HG02943 (cell line): ENCODE measurements around the gene GALNT17.

Experiments
- ATAC-seq: cut with Tn5 transposase; IDR thresholded peaks from one replicate; pipeline ENCODE4 v1.9.1; 2021; ENCODE audit warnings: mild to moderate bottlenecking, low read depth, moderate library complexity; ENCODE audit not compliant: unreplicated experiment

The GALNT17 gene

DNA sequence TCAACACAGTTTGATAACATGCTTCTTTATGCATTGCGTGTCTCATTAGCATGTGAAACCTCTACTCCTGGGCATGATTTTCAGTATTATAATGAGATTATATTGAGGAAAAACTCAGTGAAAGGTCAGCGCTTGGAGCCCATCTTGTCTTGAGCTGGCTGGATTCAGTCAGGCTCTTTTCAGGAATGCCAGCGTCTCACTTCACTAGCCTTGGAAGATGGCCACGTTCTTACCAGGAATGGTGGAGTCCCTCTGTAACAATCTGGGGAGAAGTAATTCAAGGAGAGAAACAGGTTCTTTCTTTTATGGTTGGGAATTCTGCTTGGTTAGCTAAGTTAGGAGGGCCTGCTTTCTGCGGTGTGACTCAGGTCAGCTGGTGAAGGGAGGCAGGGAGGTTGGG is 241.0 kb downstream of the GALNT17 start:
- ATAC-seq: no peak

DNA sequence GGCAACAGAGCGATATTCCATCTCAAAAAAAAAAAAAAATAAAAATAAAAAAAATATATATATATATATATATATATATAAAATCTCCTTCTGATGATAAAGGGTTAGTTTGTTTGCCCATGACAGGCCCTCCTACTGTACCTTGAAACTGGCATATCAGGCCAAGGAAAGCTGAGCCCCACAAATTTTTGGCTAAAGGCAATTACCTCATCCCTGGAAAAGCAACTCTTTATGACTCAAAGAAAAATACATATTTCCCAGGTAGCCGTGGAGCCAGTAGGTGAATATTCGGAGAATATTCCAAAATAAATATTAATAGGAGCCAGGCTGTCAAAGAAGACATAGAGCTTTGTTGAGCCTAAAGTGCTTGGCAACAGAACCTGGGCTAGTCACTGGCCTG is 245.1 kb downstream of the GALNT17 start:
- ATAC-seq: no peak

DNA sequence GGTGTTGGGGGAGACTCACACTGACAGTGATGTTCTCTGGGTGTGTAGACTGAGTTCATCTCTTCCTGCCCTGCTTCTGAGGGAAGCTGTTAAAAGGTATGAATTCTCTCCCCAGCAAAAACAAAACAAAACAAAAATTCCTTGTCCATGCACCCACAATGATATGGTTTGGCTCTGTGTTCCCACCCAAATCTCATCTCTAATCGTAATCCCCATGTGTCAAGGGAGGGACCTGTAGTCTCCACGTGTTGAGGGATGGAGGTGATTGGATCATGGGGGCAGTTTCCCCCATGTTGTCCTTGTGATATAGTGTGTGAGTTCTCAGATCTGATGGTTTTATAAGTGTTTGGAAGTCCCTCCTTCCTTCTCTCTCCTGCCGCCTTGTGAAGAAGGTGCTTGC is 245.5 kb downstream of the GALNT17 start:
- no peak for ATAC-seq

DNA sequence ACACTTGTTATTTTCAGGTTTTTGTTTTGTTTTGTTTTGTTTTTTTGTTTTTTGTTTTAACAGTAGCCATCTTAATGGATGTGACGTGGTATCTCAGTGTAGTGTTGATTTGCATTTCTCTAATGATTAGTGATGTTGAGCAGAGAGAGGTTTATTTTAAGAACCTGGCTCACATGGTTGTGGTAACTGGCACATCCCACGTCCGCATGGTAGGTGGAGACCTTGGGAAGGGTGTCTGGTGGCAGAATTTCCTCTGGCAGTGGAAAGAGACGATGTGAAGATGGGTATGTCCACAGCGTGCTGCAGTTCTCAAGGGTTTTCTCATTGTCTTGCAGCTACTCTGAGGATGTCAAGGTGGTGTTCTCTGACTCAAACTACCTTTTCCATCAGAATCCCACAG is 252.2 kb downstream of the GALNT17 start:
- ATAC-seq: no peak

DNA sequence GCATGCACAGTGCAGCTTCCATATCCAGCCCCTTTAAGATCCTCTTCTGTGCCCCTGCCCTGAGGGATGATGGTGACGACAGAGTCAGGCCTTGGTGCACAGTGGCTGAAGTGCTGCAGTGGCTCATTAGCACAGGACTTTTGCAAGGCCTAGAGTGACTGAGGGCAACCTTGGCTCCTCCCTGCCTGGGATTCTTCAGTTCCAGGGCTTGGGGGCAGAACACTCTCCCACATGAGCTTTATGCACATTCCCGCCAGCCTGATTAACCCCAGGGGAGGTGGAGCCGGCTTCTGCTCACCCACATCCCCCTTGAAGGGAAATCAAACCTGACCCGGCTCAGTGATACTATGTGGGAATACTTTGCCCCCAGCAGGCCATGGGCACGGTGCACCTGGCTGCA is 253.4 kb downstream of the GALNT17 start:
- no peak for ATAC-seq

DNA sequence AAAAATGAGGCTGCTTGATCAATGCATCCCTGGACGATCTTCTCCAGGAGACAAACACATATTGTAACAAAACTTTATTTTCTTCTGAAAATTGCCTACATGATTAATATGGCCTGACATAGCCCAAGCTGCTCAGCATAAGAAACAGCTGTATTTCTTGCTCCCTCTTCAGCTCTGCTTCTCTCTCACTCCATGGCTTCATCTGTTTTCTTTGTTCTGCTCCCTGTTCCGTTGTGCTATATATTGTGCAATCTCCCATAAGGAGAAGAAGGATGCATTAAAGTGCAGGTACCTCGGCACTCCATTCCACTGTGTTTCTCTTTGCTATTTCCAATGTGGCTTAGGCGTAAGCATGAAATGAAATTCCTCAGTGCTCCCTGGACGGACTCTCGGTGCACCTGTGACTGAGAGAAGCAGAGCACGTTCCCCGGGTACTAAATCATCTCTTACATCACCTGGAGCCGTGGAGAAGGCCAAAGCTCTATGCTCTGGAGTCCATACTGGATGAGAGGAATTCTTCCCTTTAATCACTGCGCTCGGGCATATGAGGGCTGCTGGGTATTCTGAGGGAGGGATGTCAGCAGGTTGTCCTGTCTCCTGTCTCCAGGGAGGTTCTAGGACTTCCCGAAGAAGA is 254.3 kb downstream of the GALNT17 start:
- no peak for ATAC-seq

DNA sequence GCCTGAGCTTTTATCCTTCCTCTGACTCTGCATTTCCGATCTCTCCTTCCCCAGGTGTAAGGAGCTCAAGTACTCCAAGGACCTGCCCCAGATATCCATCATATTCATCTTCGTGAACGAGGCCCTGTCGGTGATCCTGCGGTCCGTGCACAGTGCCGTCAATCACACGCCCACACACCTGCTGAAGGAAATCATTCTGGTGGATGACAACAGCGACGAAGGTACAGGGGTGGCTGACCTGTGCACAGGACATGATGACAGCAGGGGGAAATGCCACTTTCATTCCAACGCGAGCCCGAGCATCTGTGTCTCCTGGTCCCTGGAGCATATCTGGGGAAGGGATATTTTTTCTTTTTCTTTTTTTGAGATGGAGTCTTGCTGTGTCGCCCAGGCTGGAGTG is 256.2 kb downstream of the GALNT17 start:
- ATAC-seq: no peak

DNA sequence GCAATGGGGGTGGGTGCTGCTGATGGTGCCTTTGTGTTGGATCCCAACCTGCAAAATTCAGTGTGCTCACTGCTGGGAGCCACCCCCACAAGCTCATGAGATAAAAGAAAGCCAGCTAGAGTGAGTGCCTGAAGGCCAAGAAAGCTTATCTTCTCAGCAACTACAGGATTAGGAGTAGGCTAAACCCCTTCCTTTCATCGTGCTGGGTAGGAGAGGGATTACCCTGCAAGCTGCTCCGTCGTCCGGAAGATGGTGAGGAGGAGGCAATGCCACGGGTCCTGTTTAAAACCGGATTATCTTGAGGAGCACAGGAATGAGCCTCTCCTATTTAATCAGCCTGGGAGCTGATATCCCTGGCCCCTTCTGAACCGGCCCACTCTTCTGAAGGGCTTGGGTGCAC is 258.0 kb downstream of the GALNT17 start:
- no peak for ATAC-seq

DNA sequence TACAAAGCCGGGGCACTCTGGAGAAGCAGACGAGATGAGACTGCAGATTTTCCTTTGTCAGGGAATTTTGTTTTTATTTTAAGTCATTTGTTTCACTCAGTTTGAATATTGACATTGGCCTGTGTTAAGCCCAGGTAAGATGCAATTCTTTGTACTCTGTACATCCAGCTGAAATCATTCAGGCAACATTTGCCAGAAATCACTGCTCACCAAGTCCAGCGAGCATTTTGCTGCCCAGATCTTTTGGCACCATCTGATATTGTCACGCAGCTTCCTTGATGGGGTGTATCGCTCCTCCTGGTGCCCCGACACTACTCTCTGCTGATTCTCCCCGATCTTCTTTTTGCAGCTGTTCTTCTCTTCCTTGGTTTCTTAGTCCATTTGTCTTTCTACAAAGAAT is 261.7 kb downstream of the GALNT17 start:
- no peak for ATAC-seq

DNA sequence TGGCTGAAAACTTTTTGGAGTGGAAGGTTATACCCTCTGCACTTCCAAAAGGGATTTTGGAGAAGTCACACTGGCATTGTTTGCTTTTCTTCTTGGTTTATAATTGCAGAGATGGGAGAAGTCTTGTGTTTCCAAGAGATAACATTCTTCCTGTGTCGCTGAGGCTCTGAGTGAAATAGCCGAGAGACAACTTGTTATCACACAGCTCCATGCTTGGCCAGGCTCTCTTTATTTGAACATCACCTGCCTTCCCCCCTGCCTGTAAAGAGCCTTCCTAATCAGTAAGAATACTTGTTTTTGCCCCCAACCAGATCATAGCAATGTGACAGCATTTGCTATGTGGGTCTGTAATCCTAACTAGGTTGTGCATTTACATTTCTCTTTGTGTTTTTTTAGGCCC is 270.7 kb downstream of the GALNT17 start:
- ATAC-seq: no peak

DNA sequence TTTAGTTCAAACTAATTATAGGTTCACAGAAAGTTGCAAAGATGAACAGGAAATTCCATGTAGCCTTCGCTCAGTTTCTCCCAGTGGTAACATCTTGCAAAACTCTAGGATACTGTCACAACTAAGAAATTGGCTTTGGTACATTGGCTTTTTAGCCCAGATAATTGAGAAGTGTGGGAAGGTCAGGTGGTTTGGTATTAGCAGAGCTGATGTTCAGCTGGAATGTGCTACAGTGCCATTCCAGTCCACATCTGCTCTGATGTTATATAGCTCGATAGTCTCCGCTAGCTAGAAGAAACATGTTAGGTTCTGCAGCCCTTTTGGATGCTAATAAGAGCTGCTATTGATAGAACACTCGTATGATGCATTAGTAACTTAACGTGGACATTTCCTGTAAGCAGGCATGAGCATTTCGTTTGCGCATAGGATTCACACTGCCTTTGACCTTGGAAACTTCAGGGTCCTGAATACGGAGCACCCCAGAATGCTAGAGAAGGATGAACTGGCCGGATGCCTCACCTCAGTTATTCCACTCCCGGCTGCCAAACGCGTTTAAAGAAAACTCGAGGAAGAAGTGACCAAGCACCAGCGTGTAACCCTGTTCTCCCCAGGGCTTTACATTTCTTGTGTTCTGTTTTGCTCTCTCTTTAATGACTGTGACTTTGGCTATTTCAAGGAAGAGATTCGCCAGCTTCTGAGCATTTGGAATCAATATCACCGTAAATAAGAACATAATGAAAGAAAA is 271.4 kb downstream of the GALNT17 start:
- no peak for ATAC-seq

DNA sequence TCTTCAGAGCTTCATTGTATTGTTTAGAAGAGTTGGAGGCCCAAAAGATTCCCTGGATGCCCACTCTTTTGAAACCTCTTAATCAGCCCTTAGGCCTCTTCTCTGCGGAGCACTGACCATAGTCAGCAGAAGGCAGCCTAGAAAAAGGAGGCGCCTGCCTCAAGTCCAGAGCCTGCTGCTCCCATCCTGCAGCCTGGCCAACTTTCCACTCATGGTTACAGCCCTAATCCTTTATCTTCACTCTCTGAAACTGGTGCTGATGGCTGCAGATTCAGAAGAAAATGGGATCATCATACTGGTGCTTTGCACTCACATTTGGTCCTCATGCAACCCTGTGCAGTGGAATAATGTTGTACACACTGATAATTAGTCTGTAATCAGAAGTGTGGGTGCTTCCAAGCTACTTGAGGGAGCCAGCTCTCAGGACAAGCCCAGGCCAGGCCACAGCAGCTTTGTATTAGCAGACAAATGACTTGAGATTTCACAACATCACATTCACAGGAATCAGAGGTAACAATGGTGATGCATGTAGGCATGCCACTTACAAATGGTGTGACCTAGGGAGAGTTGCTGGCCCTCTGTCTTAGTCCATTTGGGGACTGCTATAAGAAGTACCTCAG is 272.9 kb downstream of the GALNT17 start:
- ATAC-seq: no peak

DNA sequence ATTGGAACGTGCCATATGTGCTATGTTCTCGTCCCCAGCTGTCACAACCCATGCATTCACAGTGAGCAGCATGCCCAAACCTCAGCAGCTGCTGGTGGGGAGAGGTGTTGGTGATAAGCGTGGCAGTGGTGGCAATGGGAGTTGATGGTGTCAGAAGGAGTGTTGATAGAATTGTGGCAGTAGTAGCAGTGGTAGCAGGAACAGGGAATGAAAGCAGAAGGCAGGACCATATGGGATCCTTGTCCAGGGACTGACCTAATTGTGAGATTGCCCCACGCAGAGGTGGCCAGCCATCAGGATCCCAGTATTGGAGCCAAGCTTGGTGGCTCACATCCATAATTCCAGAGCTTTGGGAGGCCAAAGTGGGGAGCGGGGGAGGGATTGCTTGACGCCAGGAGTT is 276.3 kb downstream of the GALNT17 start:
- ATAC-seq: no peak

DNA sequence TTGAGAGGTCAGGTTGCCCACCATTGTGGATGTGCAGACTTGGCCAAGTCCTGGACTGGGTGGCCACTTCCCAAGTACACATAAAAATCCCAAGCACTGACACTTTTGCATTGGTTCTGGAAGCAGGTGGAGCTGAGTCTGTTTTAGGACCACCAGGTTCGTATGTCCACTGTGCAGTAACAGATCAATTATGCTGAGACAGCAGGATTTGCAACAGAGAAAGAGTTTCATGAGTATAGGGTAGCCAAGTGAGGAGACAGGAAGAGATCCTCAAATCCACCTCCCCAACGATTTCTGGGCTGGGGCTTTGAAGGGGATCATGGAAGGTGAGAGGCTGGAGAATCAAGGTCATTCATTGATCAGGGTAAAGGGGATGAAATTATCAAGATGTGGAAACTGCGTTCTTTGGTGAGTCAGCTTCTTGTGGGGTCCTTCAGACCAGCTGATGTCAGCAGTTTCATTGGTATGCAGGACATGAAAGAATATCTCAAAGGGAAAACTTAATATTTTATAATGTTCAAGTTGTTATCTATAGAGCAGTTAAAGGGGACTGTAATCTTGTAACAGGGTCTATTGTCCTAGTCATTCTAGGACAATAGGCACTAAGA is 277.7 kb downstream of the GALNT17 start:
- ATAC-seq: no peak

DNA sequence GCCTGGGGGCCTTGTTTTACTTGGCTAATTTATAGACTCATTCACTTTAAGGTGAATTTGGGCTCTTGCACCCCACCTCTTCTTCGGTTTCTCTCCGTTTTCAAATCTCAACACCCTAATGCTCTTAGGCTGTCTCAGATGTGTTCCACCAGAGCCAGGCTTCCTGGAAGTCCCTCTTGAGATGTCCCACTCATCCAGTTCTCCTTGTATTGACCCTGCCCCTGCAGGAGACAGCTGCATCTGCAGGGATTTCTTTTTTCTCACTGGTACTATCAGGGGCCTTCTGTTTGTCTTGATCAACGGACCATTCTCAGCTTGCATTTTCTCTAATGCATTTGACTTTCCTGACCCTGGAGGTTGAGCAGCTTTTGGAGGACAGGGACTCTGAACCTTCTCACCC is 279.5 kb downstream of the GALNT17 start:
- ATAC-seq: no peak

DNA sequence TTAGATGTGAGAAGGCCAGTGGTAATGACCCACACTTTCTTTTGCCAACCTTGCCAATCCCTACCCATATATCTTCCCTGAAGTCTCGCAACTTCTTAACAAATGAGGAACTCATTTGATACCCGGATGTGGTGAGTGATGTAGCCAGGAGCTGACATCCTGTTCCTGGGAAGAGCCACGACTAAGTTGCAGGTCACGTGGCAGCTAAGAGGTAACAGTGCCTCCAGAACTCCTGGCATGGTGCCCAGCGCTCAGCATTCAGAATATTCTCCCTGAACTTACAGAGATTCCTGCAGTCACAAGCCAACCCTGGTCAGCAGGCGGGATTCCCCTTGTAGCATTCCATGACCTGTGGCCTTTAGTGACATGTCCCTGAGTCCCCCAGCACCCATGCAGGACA is 282.5 kb downstream of the GALNT17 start:
- no peak for ATAC-seq

DNA sequence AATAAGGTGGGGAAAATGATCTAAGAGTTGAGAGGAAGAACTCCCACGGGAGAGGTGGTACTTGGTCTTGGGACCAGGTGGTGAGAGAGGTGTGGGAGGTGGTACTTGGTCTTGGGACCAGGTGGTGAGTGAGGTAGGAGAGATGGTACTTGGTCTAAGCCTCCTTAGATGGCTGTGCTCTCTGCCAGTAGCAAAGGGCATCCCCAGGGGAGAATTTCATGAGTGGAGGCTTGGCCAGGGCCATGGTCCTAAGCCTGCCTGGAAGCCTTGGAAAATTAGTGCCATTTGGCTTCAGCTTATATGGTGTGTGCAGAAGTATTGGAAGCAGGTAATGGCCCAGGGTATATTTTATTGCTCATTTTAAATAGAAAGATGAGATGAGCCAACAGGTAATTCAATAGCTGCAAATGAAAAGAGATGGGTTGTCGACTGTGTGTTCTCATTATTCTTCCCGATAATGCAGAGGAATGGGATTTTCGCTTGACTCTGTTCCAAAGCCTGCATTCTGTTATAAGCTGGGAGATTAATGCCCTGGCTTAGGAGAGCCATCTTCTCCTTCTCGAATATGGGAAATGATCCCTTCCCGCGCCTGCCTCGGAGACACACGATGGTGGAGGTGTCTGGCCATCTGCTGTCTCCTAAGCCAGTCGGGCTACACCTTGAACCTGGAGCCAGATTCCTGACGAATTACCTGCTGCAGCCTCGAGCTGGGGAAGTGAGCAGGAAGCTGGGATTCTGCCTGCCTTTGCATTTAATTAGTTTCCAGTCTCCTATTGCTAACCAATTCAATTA is 287.8 kb downstream of the GALNT17 start:
- ATAC-seq: no peak

DNA sequence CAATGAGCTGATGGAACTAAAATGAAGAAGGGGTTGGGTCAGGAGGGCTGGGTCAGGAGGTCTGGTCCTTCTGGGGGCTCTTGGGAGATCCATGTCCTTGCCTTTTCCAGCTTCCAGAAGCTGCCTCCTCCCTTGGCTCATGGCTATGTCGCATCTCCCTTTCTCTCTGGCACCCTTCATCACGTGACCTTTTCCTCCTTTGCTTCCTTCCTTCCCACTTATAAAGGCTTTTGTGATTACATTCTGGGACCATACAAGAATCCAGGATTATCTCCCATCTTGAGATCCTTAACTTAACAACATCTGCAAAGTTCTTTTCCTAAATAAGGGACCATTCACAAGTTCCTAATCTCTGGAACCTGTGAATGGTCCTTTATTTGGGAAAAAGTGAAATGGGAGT is 290.2 kb downstream of the GALNT17 start:
- ATAC-seq: no peak

DNA sequence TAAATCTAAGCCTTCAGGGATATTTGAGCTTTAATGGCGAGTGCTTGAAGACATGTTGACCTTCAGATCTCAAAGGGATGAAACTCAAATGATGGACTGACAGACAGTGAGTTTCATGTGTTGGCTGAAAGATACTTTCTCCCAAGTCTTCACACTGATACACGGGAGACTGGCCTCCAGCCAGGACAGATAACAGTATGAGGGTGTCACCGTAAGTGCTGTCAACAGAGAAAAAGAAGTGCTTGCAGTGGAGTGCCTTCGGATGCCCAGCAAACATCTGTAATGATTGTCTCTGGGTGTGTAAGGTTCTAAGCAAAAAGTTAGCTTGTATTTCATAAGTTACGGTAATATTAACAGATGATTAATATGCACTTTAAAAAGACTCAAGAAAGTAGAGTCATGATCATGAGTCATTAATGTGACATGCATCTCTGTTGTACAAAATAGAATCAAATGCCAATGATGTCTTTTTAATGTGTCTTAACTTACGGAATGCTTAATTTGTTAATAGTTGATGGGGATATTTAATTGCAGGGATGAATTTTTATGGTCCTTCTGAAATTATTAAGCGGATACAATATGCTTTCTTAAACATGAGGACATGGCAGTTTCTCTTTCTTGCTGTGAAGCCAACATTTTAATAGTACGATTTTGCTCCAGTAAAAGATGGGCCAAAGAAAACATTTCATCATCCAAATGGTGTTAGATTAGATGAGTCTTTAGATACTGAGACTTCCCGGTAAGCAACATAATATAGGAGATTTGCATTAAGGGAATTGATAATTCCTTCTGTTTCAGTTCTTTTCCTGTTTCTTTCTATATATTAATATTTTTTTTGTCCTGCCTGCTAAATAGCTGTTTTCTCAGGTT is 292.5 kb downstream of the GALNT17 start:
- ATAC-seq: no peak

DNA sequence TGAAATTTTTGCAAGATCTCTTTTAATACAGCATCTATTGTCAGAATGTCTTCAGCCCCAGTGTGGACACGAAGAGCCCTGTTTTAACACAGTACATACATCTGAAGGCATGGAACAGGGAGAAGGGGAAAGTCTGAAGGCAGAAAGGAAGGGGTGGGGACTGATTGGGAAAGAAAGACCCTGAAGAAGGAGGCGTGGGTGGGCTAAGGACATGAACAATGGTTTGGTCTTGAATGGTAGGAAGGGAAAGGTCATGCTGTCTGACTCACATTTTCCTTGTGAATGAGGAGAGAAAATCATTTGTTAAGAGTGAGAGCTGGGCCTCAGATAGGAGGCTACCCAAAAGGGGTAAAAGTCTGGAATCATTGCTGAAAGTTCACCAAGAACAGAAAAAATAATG is 297.1 kb downstream of the GALNT17 start:
- no peak for ATAC-seq
